Measurements from ENCODE around the gene RAB3GAP1.

- no peak for TF ChIP-seq CTCF (IDR thresholded peaks at IDR 0.05; ENCODE audit: low read length)
- no peak for TF ChIP-seq EZH2 (optimal IDR thresholded peaks at IDR 0.05; ENCODE audit: low read depth, low read length)
- TF ChIP-seq EZH2phosphoT487 (IDR thresholded peaks at IDR 0.05; ENCODE audit: low read length): no peak
These were observed 73.8 kb downstream of the RAB3GAP1 start for GRCh38 chr2:135125940-135126339.
